GM19455 (cell line): ENCODE results near the gene AIG1.
"Not testable (repeated sequence)": the region's sequence is repeated elsewhere in the genome, so short reads cannot be mapped to it uniquely, and the experiment has no call there.

ENCODE experiments used
- ATAC-seq: cut with Tn5 transposase; IDR thresholded peaks from one replicate; pipeline ENCODE4 v1.9.1; 2021; ENCODE audit not compliant: unreplicated experiment

The AIG1 gene

DNA sequence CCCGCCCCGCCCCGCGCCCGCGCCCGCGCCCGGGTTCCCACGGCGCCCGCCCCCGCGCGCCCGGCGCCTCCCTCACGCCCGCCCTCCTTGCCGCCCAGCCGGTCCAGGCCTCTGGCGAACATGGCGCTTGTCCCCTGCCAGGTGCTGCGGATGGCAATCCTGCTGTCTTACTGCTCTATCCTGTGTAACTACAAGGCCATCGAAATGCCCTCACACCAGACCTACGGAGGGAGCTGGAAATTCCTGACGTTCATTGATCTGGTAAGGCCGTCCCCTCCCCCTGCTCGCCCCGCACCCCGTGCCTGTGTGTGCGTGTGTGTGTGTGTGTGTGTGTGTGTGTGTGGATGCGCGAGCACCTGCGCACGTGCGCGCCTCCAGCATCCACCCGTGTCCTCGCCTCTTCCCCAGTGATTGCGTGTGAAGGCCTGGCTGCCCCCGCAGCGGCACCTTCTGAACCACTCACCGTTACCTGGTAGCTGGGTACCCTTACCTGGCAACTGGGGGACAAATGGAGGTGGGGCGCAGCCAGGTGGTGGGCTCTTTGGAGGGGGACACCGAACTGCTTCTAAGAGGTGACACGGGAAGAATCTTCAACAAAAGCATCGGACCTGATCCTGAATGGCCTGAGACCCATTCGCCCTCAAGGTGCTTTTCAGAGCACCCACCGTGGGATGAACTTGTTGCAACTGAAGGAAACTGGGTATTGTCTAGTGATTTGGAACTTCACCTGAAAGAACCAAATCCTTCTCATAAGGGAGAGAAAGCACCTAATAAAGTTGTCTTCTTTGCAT lies at the start of gene AIG1:
Gene AIG1, plus strand, starts transcription at position 84 of the 791 bp plus-strand sequence. Its CDS starts 37 bp downstream, at position 121.
- peak; percentile 74 for ATAC-seq

DNA sequence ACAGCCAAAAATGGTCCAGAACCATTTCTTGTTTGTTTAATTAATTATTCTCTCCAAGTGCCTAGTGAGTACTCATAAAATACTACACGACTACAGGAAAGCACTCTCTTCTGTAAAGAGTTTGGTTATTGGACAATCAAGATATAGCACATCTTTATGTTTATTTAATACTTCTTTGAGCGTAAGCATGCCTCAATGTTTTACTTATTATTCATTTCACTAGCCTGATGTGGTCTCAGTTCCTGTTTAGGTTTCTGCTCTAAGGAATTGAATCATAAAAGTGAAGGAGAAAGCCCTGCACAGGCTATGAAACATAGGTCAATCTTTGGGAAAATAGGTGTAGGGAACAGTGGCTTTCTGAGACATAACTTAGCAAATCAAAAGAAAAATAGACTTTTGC lies 45.9 kb upstream of the AIG1 start:
- no peak for ATAC-seq

DNA sequence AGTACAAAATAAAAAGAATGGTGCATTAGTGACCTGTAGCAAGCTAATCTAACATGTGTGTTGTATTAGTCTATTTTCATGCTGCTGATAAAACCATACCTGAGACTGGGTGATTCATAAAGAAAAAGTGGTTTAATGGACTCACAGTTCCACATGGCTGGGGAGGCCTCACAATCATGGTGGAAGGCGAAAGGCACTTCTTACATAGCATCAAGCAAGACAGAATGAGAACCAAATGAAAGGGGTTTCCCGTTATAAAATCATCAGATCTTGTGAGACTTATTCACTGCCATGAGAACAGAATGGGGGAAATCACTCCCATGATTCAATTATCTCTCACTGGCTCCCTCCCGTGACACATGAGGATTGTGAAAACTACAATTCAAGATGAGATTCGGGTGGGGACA lies 45.4 kb upstream of the AIG1 start:
- ATAC-seq: no peak

GRCh38 chr6:143018955-143019354 lies 41.7 kb upstream of the AIG1 start:
- no peak for ATAC-seq

GRCh38 chr6:143020862-143021261 lies 39.8 kb upstream of the AIG1 start:
- not testable (repeated sequence) for ATAC-seq

DNA sequence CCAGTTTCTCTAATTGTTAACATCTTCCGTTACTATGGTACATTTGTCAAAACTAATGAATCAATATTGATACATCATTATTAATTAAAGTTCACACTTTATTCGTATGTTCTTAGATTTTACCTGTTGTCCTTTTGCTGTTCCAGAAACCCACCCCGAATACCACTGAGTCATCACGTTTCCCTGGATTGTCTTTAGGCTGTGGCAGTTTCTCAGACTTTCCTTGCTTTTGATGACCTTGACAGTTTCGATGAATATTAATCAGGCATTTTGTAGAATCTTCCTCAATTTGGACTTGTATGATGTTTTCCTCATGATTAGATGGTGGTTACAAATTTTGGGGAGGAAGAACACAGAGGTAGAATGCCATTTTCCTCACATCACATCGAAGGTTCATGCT lies 39.1 kb upstream of the AIG1 start:
- ATAC-seq: no peak

GRCh38 chr6:143022587-143022986 lies 38.1 kb upstream of the AIG1 start:
- no peak for ATAC-seq

DNA sequence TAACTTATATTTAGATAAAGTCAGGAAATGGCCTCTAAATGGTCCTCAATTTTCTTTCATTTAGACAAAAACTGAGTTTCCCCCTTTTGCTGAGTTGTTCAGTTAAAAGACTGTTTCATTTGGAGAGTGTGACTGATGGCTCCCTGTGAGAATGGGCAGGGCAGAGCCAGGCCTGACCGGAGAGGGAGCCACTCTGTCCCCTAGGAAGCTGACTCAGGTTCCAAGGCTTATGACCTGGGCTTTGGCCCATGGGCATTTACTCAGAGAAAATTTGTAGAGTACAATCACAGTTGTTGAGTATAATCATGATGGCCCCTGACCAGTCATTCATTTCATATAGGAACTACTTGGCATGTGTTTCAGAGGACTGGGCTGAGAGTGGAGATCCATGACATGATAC lies 37.0 kb upstream of the AIG1 start:
- ATAC-seq: no peak

GRCh38 chr6:143024977-143025376 lies 35.7 kb upstream of the AIG1 start:
- no peak for ATAC-seq

DNA sequence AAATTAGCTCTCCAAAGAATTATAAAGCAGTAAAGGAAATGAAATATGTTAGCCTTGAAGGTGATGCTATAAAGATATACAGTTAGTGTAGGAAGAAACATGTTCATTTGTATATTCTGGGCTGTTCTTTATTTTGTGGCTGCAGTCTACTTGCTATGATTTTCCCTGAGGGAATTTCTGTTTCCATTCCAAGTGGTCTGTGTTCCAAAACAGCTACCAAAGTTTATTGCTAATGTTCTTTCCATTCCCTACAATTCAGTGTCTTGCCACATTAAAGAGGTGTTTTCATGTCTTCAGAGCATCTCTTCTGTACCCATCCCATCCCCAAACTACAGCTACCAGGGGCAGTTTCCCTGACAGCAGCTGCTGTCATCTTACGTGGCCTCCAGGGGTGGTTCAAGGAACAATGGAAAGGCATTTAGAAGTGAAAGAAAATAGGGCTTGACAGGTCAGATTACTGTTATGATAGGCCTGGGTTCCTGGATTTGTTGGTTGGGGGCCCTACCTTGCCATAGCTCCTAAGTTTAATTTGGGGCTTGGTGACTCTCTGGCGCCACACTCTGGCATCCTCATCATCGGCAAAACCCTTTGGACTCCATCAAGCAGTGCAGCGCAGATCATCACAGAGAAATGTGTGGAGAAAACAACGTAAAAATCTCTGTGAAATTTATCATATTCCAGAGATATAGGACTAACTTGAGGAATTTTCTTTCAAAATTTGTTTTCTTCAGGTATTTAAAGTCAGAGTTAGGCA lies 33.8 kb upstream of the AIG1 start:
- no peak for ATAC-seq

DNA sequence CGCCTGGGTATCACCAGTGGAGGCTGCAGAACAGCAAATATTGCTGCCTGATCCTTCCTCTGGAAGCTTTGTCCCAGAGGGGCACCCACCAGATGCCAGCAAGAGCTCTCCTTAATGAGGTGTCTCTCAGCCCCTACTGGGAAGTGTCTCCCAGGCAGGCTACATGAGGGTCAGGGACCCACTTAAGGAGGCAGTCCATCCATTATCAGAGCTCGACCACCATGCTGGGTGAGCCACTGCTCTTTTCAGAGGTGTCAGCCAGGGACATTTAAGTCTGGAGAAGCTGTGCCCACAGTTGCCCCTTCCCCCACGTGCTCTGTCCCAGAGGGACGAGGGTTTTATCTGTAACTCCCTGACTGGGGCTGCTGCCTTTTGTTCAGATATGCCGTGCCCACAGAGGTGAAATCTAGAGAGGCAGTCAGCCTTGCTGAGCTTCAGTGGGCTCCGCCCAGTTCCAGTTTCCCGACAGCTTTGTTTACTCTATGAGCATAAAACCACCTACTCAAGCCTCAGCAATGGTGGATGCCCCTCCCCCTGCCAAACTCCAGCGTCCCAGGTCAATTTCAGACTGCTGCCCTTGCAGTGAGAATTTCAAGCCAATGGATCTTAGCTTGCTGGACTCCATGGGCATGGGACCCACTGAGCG lies 25.9 kb upstream of the AIG1 start:
- ATAC-seq: no peak

DNA sequence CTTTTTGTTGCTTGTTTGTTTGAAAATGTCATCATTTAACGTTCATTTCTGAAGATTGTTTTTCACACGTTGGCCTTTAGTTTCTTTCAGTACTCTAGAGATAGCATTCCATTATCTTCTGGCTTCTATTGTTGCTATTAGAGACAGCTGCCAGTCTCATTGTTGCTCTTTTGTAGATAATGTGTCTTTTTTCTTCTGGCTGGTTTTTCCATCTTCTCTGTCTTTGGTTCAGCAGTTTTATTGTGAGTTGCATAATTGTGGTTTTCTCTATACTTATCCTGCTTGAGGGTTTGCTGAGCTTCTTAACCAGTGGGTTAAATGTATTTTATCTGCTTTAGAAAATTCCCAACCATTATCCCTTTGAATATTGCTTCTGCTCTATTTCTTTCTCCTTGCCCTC lies 23.2 kb upstream of the AIG1 start:
- no peak for ATAC-seq

- no peak for ATAC-seq
These were observed 21.9 kb upstream of the AIG1 start for GRCh38 chr6:143038833-143039232.

GRCh38 chr6:143039548-143039947 lies 21.1 kb upstream of the AIG1 start:
- no peak for ATAC-seq

DNA sequence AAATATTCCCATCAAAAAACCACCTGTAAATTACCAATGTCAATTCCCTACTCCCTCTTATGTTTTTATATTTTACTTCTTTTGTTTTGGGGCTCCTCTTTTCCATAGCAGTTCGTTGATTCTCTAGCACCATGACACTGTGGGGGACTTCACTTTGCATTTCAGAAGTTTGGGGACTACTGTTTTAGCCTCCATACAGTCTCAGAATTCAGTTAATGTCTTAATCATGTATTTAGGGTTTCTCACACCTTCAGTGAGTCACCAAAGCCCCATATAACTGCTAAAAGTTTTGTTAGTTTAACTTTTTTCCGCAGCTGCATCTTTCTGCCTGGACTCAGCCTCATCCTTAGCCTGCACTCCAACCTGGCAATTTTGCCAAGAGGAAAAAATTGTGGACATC lies 20.7 kb upstream of the AIG1 start:
- ATAC-seq: no peak

- not testable (repeated sequence) for ATAC-seq
These were observed 16.3 kb upstream of the AIG1 start for GRCh38 chr6:143044345-143044744.

DNA sequence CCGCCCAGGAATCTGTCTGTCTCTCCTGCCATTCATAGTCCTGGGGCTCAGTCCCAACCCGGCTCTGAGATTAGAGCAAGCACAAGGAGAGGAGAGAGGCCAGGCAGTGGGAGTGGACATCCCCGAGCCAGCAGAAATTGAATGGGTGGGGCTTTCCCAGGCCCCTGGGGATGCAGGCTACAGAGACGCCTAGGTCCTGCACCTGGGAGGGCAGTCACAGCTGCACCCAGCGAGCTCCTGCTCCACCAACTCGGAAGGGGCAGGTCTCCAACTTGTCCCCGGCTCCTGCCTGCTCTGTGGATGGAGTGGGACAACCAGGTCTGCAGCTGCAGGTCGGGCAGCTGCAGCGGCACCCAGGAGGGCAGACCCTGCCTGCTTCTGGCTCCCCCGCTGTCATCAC lies 11.1 kb upstream of the AIG1 start:
- no peak for ATAC-seq

DNA sequence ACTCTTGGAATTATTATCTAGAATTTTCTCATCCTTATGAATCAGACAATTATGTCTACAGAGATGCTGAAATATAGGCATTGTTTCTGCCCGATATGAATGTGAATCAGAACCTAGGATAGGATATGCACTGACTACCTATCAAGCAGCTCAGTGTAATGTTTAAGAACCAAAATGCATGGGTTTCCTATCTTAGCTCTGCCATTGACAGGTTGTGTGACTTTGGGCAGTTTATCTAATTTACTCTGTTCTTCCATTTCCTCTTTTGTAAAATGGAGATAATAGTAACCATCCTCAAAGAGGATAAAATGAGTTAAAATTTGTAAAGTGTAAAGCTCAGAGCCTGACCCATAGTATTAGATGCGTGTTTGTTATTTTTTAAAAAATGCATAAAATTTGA lies 10.2 kb upstream of the AIG1 start:
- no peak for ATAC-seq

DNA sequence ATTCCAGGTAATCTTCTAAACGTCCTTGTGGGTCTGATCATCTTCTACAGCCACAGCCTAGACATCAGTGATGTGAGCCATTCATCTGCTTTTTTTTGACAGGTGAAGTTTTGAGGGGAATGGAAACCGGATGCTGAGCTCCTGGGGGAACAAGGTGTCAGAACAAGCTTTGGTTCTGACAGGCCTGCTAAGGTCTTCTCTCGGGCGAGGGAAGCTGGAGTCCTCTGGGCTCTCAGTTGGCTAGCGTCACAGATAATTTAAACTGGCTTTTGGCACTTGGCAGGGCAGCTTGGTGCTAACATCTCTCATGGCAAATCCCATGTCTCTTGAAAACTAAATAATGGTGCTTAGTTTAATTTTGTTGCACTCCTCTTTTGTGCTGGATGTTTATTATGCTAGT lies 8.4 kb upstream of the AIG1 start:
- ATAC-seq: no peak

DNA sequence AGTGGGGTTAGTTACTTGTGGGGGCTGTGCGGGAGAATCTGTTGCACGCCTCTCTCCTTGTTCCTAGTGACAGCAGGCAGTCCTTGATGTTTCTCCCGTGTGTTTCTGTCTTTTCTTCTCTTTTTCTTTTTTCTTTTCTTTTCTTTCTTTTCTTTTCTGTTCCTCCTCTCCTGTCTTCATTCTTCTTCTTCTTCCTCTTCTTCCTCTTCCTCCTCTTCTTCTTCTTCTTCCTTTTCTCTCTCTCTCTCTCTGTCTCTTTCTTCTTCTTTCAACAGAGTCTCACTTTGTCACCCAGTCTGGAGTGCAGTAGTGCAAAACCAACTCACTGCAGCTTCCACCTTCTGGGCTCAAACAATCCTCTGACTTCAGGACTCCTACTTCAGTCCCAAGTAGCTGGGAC lies 6.8 kb upstream of the AIG1 start:
- no peak for ATAC-seq

DNA sequence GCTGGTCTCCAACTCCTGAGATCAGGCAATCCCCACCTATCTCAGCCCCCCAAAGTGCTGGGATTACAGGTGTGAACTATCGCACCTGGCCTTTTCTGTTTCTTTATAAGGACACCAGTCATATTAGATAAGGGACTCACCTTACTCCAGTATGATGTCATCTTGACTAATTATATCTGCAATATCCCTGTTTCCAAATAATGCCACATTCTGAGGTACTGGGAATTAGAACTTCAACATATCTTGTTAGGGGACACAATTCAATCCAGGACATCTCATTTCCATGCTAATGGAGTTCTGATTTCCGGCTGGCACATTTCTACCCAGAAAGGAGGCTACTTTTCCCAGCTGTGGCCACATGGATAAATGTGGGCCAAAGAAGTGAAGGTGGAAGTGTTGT lies 6.4 kb upstream of the AIG1 start:
- no peak for ATAC-seq

DNA sequence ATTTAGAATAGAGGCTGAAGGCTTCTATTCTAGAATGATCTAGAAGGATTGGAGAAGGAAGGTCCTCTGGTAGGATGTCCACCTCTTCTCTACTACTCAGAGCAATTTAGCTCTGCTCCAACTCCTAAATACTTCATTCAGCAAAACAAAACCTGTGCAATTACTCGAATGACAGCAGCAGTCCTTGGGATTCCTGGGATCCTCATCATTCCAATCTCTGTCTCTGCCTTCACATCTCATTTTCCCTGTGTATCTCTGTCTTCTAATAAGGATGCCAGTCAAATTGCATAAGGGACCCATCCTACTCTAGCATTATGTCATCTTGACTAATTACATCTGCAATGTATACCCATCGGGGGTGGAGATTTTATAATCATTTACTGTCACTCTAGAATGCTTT lies 5.5 kb upstream of the AIG1 start:
- ATAC-seq: no peak
